Measurements from ENCODE around the gene NR2C2AP. TPM values are rescaled to one million over a fixed set of nuclear protein-coding genes. Genes with fewer than 3 reads are reported as not detected.

NR2C2AP gene
- total RNA-seq, 2 experiments from 2014 or later: 37.8 to 40.0 TPM

- no peak for DNase-seq
- Mint-ChIP-seq H3K4me1 (ENCODE audit: low read depth) (peaks cover 2% of the 10 kb centered on the region), H3K27ac (no peak overlapping the region), H3K9me3 (peaks cover 7% of the 10 kb centered on the region), H3K4me3 (no peak overlapping the region), H3K36me3 (ENCODE audit: low read depth) (no peaks in the 10 kb centered on the region), H3K27me3 (peaks cover 7% of the 10 kb centered on the region)
- ChIA-PET POLR2A (no interaction called here), CTCF (interaction anchor here (0.7 to 1.5 kb wide), 2 partner anchors 55 to 84 kb away, joined by 3 read pairs; no protein-coding TSS in a partner anchor)
- no peak for ATAC-seq
- intact Hi-C loops (cut with micrococcal nuclease): loop anchor here (5.0 kb wide), 1 partner anchor 82 kb away; no protein-coding TSS in a partner anchor
- no peak for TF ChIP-seq CTCF (IDR thresholded peaks at IDR 0.05)
These were observed 26.5 kb upstream of the NR2C2AP start for GRCh38 chr19:19229701-19230100.

- Mint-ChIP-seq H3K4me3 (no peak overlapping the region), H3K27ac (no peak overlapping the region), H3K4me1 (ENCODE audit: low read depth) (peaks cover 2% of the 10 kb centered on the region), H3K9me3 (no peaks in the 10 kb centered on the region), H3K27me3 (peaks cover 10% of the 10 kb centered on the region), H3K36me3 (ENCODE audit: low read depth) (no peaks in the 10 kb centered on the region)
- CTCF ChIA-PET: interaction anchor here (0.9 kb wide), 1 partner anchor 11 kb away, joined by 3 read pairs; no protein-coding TSS in a partner anchor
- POLR2A ChIA-PET: interaction anchor here (1.2 kb wide), 1 partner anchor 54 kb away, joined by 3 read pairs; no protein-coding TSS in a partner anchor
- ATAC-seq (no peak), DNase-seq (no peak)
- intact Hi-C loops (cut with micrococcal nuclease): loop anchor here (5.0 kb wide), 1 partner anchor 80 kb away; no protein-coding TSS in a partner anchor
- TF ChIP-seq CTCF (IDR thresholded peaks at IDR 0.05): no peak
These were observed 24.0 kb upstream of the NR2C2AP start for GRCh38 chr19:19227217-19227616.

- Mint-ChIP-seq H3K36me3 (ENCODE audit: low read depth) (no peaks in the 10 kb centered on the region), H3K4me1 (ENCODE audit: low read depth) (peaks cover 2% of the 10 kb centered on the region), H3K27ac (no peak overlapping the region), H3K4me3 (no peak overlapping the region), H3K27me3 (peaks cover 10% of the 10 kb centered on the region), H3K9me3 (no peaks in the 10 kb centered on the region)
- TF ChIP-seq CTCF (IDR thresholded peaks at IDR 0.05): no peak
- no peak for DNase-seq
- no peak for ATAC-seq
- CTCF ChIA-PET: interaction anchor here (0.9 kb wide), 1 partner anchor 11 kb away, joined by 3 read pairs; no protein-coding TSS in a partner anchor
- intact Hi-C loops (cut with micrococcal nuclease): loop anchor here (5.0 kb wide), 1 partner anchor 79 kb away; no protein-coding TSS in a partner anchor
- POLR2A ChIA-PET: interaction anchor here (1.2 kb wide), 1 partner anchor 54 kb away, joined by 3 read pairs; no protein-coding TSS in a partner anchor
These were observed 23.4 kb upstream of the NR2C2AP start for GRCh38 chr19:19226663-19227062.

GRCh38 chr19:19226204-19226603, 23.0 kb upstream of the NR2C2AP start:
- TF ChIP-seq CTCF (IDR thresholded peaks at IDR 0.05): no peak
- intact Hi-C loops (cut with micrococcal nuclease): loop anchor here (5.0 kb wide), 1 partner anchor 79 kb away; no protein-coding TSS in a partner anchor
- Mint-ChIP-seq H3K4me1 (ENCODE audit: low read depth) (peaks cover 2% of the 10 kb centered on the region), H3K4me3 (no peak overlapping the region), H3K27ac (no peak overlapping the region), H3K36me3 (ENCODE audit: low read depth) (no peaks in the 10 kb centered on the region), H3K9me3 (no peaks in the 10 kb centered on the region), H3K27me3 (peaks cover 10% of the 10 kb centered on the region)
- ChIA-PET CTCF (interaction anchor here (0.9 to 2.7 kb wide), 5 partner anchors 21 to 83 kb away, joined by 3 to 12 read pairs (median 5); no protein-coding TSS in a partner anchor), POLR2A (interaction anchor here (1.2 kb wide), 2 partner anchors 24 to 55 kb away, joined by 3 read pairs; no protein-coding TSS in a partner anchor)
- ATAC-seq (no peak), DNase-seq (no peak)

- POLR2A ChIA-PET: interaction anchor here (0.7 to 1.3 kb wide), 3 partner anchors 23 to 32 kb away, joined by 3 to 4 read pairs (median 3); no protein-coding TSS in a partner anchor
- H3K4me1 Mint-ChIP-seq (ENCODE audit: low read depth): peaks cover 2% of the 10 kb centered on the region
- intact Hi-C loops (cut with micrococcal nuclease): loop anchor here (5.0 kb wide), 1 partner anchor 78 kb away; no protein-coding TSS in a partner anchor
- ATAC-seq (peak; percentile 91), DNase-seq (peak; percentile 85)
- CTCF ChIA-PET: interaction anchor here (0.7 to 2.7 kb wide), 13 partner anchors 10 to 82 kb away, joined by 3 to 12 read pairs (median 4); partner anchors contain the start of genes BORCS8, NR2C2AP and RFXANK
- peak overlapping the region; percentile 56 for H3K4me3 Mint-ChIP-seq
- no peak overlapping the region for H3K27ac Mint-ChIP-seq
- peaks cover 10% of the 10 kb centered on the region for H3K27me3 Mint-ChIP-seq
- no peaks in the 10 kb centered on the region for H3K36me3 Mint-ChIP-seq (ENCODE audit: low read depth)
- H3K9me3 Mint-ChIP-seq: no peaks in the 10 kb centered on the region
- TF ChIP-seq CTCF (IDR thresholded peaks at IDR 0.05): peak; percentile 72
These were observed 21.8 kb upstream of the NR2C2AP start for GRCh38 chr19:19224852-19225494.
